ENCODE measurements around the gene PRDM8.

DNA sequence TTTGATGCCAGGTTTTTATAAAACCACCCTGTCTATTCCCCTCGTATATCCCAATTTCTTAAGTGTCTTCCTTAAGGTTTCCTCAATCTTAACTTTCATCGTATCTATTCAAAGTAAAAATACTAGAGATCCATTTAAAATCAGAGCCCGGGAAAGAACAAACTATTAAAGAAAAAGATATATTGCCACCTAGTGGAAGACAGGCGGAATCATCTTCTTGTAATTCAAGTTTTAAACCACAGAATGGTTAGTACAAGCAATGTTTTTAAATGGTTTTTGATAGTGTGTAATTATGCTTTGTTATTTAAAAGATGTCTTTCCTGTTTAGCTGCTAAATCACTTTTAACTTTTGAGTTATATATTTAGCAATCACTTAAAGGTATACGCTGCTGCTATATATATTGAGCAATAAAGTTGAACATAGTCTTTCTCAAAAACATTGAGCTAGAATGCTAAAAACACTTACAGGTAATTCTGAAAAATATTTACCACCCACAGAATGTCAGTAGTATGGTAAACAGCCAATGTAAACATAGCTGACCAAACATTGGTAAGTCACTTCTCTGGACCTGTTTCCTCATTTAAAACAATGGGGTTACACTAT lies 18.2 kb downstream of the PRDM8 start:
- TF ChIP-seq, protein P1, sequence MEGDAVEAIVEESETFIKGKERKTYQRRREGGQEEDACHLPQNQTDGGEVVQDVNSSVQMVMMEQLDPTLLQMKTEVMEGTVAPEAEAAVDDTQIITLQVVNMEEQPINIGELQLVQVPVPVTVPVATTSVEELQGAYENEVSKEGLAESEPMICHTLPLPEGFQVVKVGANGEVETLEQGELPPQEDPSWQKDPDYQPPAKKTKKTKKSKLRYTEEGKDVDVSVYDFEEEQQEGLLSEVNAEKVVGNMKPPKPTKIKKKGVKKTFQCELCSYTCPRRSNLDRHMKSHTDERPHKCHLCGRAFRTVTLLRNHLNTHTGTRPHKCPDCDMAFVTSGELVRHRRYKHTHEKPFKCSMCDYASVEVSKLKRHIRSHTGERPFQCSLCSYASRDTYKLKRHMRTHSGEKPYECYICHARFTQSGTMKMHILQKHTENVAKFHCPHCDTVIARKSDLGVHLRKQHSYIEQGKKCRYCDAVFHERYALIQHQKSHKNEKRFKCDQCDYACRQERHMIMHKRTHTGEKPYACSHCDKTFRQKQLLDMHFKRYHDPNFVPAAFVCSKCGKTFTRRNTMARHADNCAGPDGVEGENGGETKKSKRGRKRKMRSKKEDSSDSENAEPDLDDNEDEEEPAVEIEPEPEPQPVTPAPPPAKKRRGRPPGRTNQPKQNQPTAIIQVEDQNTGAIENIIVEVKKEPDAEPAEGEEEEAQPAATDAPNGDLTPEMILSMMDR (IDR thresholded peaks at IDR 0.05), result peak; percentile 79
- TF ChIP-seq EZH2 (IDR thresholded peaks at IDR 0.05), result no peak
- peak; percentile 15 for TF ChIP-seq EZH2phosphoT487 (IDR thresholded peaks at IDR 0.05)

Measured in neural progenitor cell (in vitro differentiated cells).